Astrocyte of the cerebellum (primary cell): Measurements from ENCODE around the gene DVL2.
"Not testable (repeated sequence)": the region's sequence is repeated elsewhere in the genome, so short reads cannot be mapped to it uniquely, and the experiment has no call there.

ENCODE experiments used
- DNase-seq: peaks from one replicate; pipeline ENCODE4 v3.0.0-alpha.2; 2011; ENCODE audit warnings: low read depth
- H3K4me3 ChIP-seq: 2 replicates; pipeline ENCODE4 v1.5.1; 2011; ENCODE audit warnings: mild to moderate bottlenecking, low read depth, low read length, moderate library complexity
- CTCF ChIP-seq: IDR thresholded peaks from 2 replicates; pipeline ENCODE4 v1.5.1; 2012; ENCODE audit warnings: low read length, low read depth, moderate library complexity, mild to moderate bottlenecking; ENCODE audit errors: missing control alignments
- in situ Hi-C: cut with HindIII; loops from 2 replicates; pipeline ENCODE4 v1.10.0; 2017; ENCODE audit warnings: low sequenced_read_pairs

DVL2 gene

GRCh38 chr17:7190276-7190917 is 43.9 kb downstream of the DVL2 start:
- TF ChIP-seq CTCF, result no peak
- in situ Hi-C loops, result no loop called here
- DNase-seq, result no peak
- H3K4me3 ChIP-seq, result no peak overlapping the region

GRCh38 chr17:7186241-7186640 is 48.1 kb downstream of the DVL2 start:
- in situ Hi-C loops, result no loop called here
- TF ChIP-seq CTCF, result no peak
- no peak overlapping the region for H3K4me3 ChIP-seq
- DNase-seq, result no peak

GRCh38 chr17:7184647-7185046 is 49.7 kb downstream of the DVL2 start:
- no peak overlapping the region for H3K4me3 ChIP-seq
- TF ChIP-seq CTCF, result no peak
- DNase-seq, result no peak
- in situ Hi-C loops, result no loop called here

- in situ Hi-C loops, result no loop called here
- no peak overlapping the region for H3K4me3 ChIP-seq
- no peak for TF ChIP-seq CTCF
- DNase-seq, result no peak
These were observed 50.2 kb downstream of the DVL2 start for GRCh38 chr17:7184091-7184488.

- no peak overlapping the region for H3K4me3 ChIP-seq
- in situ Hi-C loops, result no loop called here
- TF ChIP-seq CTCF, result no peak
- no peak for DNase-seq
These were observed 50.8 kb downstream of the DVL2 start for GRCh38 chr17:7183433-7184090.

GRCh38 chr17:7182101-7182500 is 52.2 kb downstream of the DVL2 start:
- in situ Hi-C loops, H3K4me3 ChIP-seq, DNase-seq: not testable (repeated sequence)
